Stimulated activated CD8-positive, alpha-beta memory T cell treated with anti-CD3 and anti-CD28 coated beads, Interleukin-12 subunit alpha, Interleukin-12 subunit beta, amount 100 ng/mL, for 24 hours (primary cell): ENCODE results near the gene ZBTB7C.

Experiments used
- DNase-seq: peaks from one replicate; pipeline ENCODE4 v3.0.0-alpha.2; 2020; ENCODE audit errors: extremely low read depth

The ZBTB7C gene

DNA sequence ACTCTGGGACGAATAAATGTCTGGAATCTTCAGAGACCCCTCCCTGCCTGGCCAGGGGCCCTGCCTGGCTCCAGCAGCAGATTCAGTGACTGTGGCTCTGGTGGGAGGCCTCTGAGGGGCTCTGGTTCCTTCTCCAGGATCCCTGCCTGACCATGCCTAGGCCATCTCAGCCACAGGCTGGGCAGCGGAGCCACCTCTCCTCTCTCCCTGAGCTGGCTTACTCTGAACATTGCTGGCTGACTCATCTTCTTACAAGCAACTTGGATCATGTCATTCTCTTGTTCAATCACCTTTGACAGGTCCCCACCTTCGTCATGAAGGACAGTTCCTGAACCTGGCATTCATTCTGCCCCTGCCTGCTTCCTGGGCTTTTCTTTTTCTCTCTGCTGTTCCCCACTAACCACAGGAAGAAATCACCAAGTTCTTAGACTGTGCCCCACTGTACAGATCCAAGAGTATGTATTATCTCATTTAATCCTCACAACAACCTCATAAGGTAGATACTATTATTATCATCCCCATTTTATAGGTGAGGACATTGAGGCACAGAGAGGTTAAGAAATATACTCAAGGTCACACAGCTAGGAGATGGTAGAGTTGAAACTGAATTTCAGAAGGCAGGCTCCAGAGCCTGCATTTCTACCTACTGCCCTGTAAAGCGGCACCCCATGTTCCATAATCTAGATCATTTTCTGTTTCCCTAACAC lies 323.2 kb downstream of the ZBTB7C start:
- DNase-seq: no peak

DNA sequence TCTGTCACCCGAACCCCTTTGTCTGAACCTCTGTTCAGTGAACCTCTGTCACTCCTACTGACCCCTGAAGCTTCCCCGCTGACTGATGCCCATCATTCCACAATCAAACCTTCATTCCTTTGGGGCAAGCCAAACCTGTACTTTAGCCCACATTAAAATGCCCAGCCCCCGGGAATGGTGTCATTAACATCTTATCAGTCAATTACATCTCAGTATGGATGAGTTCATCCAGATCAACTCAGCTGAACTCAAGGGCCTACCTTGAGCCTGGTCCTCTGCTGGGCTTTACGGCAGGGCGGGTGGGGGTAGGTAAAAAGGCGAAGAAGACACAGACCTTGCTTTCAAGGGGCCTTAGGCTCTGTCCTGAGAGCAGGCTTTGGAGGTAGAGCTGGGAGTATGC lies 324.3 kb downstream of the ZBTB7C start:
- DNase-seq: no peak

DNA sequence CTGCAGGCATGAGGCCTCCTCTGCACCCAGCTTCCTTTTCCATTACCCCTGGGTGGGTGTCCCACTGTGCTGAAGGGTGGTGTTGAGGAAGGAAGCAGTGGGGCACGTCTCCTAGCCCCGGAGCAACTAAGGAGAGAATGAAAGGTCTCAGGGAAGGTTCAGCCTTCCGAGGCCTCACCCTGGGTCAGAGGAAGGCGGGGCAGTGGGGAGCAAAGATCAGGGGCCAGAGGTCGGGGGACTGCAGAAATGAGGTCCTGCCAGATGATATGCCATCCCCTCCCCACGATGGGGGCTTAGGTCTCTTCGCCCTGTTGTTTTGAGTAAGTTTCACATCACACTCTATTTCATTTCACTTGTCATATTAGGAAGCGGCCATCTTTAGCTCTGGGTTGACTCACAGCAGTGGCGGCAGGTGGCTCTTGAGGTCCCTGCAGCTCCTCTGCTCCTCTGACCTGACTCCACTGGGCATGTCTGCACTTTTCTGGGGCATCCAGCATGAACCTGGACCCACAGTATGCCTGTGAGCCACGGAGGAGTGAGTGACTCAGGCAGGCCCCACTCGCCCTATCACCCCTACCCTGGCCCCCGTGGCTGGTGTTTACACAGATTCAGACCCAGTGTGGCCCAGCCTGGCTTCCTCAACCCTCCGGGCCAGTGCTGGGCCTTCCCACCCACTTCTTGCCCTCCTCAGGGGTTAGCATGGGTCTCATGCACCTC lies 325.0 kb downstream of the ZBTB7C start:
- DNase-seq: no peak

DNA sequence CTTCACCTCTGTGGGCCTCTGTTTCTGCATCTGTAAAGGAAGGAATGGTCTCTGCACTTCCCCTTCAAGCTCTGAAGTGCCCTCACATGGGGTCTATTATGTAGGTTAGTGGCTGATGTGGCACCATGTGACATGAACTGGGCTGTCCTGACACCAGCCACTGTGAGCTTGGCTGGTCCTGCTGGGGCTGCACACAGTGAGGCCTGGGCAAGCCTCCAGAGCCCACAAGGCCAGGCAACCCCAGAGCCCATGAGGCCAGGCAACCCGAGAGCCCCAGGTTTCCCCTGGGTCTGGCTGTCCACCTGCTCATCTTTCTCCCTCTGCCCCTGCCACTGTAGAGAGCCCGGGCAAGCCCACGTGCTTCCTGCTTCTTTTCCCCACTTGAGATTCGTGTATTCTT lies 328.6 kb downstream of the ZBTB7C start:
- DNase-seq: no peak

DNA sequence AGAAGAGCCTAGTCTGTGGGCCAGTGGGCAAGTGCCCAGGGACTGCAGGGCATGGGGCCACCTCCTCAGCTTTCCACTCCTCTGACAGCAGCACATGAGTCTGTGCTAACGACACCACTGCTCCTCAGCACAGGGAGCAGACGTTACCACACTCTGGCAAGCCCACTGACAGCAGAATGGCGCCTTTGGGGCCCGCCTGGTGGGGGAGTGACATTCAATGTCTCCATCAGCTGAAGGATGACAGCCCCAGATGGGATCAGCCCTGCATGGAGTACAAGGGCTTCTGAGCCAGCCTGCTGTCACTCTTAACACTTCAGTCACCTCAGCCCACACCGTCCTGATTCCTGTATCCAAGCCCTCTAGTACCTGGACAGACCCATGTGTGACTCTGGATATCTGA lies 329.3 kb downstream of the ZBTB7C start:
- DNase-seq: no peak

DNA sequence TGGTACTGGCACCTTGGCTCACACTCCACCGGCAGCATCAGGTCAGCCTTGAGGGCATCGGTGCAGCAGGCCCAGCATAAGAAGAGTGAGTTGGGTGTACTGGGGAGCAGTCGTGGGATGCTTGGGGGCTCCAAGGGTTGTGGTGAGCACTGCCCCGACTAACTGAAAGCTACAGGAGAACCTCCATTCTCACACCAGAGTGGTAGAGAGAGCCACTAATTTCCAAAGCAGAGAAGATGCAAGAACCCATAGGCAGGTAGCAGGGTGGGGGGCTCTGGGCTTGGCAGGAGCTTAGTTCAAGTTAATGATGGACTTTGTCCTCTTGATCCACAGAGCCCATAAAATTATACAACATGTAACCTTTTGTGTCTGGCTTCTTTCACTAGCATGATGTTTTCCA lies 330.7 kb downstream of the ZBTB7C start:
- no peak for DNase-seq

DNA sequence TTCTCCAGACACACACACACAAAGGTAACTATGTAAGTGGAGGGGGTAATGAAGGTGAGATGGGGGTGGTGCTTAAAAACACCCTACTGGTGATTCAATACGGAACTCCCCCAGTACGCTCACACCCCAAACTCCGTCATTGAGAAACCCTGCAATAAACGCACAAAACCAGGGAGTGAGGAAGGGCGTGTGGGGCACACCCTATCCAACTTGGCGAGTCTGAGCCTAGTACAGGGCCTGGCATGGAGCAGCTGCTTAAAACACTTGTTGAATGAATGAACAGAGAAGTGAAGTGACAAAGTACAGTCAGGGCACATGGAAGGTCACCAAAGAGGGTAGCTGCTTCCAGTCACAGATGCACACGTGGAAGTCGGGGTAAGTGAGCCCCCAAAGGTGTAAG lies 331.9 kb downstream of the ZBTB7C start:
- no peak for DNase-seq

DNA sequence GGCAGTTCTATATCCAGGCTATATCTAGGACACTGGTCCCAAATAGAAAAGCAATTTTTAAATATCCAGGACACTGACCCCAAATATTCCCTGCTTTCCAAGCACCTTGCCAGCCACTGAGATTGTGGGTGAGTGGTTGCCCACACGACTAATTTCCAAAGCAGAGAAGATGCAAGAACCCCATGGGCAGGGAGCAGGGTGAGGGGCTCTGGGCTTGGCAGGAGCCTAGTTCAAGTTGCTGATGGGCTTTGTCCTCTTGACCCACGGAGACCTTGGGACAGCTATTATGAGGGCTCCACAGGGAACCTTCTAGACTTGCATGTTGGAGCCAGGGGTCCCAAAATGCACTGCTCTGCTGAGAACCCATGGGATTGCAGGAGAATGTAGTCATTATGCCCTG lies 332.7 kb downstream of the ZBTB7C start:
- no peak for DNase-seq

DNA sequence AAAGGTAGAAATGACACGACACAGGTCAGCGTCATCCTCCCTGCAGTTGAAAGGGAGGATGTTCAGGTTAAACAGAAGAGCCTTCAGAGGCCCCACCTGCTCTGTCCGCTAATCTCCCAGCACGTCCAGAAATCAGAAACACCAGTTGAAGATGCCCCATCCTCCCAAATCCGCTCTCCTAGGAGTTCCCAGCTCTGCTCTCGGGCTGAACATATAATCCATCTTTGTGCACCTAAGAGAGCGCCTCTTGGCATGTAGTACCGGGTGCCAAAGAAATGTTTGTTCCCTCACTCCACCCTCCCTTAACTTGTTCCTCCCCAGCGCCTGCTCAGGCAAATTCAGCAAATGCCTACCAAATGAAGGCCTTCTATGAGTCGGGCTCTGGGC lies 333.5 kb downstream of the ZBTB7C start:
- DNase-seq: no peak

DNA sequence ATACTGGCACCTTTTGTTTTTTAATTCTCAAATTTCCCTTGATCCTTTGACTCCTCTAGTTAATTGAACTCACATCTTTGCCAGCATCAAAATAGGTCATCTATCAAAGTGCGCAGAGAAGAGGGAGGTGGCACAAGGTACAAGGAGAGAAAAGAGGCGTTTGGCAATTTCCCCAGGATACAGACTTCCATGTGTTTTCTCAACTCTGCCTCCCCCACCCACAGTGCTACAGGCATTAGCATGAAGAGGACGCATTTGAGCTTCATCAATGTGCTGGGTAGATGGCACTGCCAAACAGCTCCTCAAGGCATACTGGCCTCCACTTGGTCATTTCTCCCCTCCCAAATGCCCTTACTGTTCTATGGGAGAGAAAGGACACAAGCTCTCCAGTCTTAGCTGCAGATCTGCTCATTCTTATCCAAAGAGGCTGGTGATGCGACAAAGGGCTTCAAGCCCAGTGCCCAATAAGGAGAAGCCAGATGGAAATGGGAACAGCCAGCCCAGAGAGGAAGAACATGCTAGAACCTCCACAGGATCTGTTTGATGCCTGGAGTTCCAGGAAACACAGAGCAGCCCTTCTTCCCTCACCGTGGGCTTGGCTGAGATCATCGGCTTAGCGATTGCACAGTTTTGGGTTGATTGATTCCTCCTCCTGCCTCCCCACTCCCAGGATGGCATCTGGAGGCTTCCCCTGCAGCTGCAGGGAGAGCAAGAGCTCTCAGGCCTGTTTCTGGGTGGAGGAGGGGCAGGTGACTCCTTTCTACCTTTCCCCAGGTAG lies 334.1 kb downstream of the ZBTB7C start:
- no peak for DNase-seq

DNA sequence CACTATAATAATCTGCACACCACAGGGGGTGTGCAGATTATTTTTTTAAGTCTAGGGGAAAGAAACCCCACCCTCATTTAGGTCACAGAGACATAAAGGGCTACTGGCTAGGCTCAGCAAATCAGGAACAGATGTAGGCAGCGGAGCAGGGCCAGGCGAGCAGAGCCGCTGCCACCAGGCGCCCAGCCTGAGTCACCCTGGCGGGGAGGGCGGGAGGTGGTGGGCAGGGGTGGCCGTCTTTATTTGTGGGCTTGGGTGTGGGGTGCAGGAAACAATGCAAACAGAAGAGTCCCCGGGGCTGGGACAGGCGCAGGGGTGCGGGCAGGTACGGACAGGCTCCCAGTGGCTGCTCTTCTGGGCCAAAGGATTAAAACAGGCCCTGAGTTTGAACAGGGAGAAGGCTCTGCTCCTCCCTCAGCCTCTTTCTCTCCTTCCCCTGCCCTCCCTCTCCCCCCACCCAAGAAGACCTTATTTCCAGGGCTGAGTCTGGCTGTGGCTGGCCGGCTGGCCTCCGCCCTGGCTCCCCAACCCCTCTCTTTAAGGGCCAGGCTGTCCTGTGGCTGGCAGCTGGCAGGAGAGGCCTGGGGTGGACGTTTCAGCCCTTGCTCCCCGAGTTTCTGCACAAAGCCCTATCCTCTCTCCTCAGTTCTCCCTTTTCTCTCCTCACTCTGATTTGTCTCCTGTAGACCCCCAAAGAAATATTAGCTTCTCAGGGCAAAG lies 335.8 kb downstream of the ZBTB7C start:
- DNase-seq: no peak

DNA sequence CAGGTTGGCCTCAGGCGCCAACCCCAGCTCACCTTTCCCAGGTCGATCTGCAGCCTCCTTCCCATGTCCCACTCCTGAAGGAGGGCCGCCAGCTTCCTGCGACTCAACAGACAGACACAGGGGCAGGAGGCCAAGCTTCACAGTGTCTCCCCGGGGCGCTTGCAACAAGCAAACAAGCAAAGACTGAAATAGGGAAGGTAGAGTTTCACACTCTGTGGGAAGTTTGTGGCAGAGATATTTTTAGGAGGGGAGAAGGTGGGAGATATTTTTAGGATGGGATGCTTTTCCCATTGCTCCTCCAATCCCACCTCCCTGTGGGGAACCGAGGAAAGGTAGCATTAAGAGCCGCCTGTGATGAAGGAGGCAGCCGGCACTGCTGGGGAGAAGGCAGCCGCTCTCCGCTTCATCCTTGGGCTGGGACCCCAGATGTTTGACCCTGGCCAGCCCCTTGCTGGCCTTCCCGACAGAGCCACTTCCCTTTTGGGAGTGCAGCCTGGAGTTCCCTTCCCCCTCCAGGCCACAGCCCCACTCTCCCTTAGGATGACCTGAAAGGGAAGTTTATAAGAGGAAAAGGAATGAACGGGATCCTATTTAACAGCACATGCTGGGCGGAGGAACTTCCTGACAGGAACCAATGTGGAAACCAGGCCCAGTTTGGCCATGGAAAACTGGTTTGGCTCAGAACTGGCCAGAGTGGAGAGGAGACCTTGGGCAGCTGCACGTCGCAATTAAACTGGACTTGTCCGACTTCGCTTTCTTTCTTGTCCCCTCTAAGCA lies 336.6 kb downstream of the ZBTB7C start:
- no peak for DNase-seq

DNA sequence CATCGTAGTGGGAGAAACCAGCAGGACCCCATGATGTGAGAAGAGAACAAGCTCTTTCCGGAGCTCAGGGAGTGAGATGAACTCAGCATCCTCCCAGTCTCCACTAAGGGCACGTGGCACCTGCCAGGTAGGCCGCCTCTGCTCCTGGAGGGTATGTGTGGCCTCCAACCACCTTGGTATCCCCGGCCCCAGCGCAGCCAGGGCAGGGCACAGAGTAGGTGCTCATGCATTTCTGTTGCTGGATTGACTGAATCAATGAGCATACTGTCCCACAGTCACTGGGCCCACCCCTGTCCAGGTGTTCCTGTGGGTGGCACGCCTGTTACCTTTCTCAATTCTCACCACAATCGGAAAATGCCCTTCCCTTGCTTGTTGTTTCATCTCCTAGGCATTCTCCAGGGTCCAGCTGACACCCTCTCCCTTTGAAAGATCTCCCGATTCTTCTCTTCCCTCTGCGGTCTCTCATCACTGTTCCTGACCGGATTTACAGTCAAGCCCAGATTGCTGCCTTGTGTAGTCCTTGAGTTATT lies 340.2 kb downstream of the ZBTB7C start:
- no peak for DNase-seq

DNA sequence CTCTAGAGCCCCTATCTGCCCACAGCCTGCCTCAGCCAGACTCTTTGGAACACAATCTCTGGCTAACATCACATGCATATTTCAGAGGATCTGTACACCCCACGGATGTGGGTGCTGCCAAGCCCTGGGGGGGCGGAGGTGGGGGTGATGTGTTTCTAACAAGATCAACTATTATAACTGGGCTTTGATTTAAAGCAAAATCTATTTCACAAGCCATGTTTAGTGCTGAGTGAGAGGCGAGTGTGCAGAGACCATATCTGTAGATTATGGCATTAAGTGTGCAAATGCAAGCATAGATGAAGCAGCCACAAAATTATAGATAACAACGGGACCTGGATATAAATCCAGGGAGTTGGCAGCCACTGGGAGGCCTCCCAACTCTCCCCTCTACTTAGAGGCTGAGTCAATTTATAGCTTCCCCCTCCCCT lies 342.9 kb downstream of the ZBTB7C start:
- DNase-seq: no peak

DNA sequence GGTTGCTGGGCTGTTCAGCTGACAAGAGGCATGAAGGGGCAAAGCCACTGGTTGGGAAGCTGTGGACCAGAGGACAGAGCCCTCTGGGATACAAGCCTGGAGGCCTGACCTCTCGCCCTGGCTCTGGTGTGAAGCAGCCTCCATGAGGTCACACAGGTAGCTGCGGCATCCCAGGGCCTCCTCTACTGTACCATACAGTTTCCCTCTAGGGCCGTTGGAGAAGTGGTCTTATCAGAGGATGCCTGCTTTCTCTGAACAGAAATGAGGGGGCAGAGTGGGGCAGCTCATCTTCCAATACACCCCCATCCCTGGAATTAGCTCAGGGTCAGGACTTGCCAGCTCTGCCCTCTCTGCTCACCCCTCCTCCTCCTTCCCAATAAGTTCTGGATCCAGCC lies 343.6 kb downstream of the ZBTB7C start:
- DNase-seq: no peak

DNA sequence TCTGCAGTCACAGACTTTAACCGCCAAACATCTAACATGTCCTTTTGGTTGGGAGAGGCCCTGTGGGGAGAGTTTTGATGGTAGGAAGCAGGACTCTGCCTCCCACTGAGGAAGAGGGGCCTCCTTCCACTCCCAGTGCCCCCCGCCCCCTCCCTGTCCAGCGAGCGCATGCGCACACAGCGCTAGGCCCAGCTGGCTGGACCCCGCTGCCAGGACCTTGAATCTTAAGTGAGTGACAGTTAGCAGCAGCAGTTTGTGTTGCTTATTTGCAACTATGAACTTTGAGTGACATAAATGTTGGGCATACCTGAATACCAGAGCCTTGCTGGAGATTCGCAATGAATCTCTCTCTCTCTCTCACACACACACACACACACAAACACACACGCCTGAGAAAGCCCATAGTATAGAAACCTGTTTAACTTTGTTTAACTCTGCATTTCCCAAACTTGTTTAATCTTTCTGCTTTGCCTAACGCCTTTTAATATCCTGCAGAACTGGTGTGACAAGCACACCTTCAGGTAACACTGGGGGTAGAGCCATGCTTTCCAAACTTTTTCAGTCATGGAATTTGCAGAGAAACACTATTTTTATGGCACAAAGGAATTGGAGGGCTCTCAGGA lies 344.1 kb downstream of the ZBTB7C start:
- no peak for DNase-seq

DNA sequence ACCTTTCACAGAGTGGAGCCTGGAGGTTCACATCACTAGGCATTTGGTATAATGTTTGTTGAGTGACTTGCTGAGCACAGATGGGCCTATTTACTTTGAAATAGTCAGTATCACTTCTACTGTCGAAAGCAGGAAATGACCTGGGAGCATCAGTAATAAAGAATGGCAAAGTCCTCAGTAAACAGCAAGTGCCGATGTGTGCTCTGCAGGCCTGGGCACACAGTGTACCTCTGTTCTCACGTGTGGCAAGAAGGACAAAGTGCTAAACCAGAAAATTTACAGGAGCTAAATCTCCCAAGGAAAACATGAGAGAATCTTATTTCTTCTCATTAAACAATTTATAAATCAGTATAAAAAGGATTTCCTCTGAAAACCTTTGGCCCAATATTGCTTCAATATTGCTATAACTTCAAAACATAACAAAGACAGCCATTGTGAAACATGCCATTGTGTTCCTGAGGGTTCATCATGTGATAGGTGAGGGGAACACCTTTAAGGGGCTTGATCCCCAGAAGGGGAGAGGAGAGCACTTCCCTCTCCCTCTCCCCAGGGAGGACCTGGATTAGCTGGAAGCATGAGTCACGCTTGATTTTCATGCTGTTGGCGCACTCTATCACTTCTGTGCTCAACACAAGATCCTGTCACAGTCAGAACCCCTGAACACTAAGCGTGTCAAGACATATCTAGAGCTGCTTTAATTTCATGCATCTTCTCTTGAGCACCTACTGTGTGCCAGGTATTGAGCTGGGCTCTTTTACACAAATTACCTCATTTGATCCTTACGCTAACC lies 347.2 kb downstream of the ZBTB7C start:
- DNase-seq: no peak

DNA sequence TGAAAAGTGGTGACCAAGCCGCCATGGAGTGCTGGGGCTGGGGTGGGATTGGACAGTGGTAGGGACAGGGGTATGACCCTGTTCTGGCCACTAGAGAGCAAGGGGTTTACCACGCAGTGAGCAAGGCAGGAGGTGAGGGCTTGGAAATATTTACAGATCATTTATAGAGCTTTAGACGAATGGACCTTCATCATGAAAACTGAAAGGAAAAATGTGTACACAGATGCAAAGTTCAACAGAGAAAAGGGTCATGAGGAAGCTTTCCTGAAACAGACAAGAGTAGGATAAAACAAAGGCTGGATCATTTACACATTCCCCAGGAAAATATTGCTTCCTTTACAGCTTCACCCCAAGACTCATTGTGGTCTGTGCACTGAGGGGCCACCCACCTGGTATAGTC lies 348.2 kb downstream of the ZBTB7C start:
- DNase-seq: no peak

DNA sequence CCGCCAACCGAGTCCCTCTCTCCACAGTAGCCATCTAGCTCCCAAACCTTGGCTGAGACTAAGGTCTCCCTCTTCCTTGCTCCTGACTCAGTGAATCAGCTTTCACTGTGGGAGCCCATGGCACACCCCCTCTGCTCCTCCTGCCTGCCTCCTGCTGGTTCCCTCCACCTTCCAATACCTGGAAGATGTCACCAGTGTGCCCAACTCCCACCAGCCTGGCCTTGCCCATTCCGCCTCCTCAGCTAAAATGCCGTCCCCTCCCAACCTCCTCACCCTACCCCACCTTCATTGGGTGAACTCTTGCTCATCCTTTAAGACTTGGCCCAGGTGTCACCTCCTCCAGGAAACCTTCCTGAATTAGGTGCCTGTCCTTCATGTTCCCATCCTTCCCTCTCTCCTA lies 348.8 kb downstream of the ZBTB7C start:
- DNase-seq: no peak

DNA sequence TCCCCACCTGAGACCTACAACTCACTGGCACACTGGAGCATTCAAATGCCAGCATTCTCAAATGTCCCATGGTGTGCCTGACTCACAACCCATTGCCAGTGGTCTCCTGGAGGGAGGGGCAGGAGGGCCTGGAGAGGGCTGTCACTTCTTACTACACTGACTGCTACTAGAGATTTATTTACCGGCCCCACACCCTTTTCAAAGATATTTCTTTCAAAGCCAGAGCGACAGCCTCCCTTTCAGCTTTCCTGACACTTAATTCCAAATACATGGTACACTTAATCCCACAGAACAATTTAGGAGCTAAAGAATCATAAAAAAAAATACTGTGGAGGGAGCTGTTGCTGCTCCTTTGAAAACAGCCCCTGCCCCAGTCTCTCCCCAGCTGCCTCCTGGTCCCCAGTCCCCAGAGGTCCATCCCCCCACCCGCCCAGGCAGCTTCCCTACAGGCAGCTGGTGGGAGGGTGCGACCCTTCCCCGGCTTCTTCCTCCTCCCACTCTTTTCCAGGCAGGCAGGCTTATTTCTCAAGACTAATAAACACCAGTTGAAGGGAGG lies 349.6 kb downstream of the ZBTB7C start:
- DNase-seq: no peak
